GM12872 (cell line): ENCODE data around the gene KCNJ4.

Source experiments
- CTCF ChIP-seq: IDR thresholded peaks from 3 replicates; pipeline ENCODE4 v1.5.1; 2011; ENCODE audit warnings: low read depth, mild to moderate bottlenecking, low read length, moderate library complexity; ENCODE audit not compliant: insufficient read depth

The KCNJ4 gene

DNA sequence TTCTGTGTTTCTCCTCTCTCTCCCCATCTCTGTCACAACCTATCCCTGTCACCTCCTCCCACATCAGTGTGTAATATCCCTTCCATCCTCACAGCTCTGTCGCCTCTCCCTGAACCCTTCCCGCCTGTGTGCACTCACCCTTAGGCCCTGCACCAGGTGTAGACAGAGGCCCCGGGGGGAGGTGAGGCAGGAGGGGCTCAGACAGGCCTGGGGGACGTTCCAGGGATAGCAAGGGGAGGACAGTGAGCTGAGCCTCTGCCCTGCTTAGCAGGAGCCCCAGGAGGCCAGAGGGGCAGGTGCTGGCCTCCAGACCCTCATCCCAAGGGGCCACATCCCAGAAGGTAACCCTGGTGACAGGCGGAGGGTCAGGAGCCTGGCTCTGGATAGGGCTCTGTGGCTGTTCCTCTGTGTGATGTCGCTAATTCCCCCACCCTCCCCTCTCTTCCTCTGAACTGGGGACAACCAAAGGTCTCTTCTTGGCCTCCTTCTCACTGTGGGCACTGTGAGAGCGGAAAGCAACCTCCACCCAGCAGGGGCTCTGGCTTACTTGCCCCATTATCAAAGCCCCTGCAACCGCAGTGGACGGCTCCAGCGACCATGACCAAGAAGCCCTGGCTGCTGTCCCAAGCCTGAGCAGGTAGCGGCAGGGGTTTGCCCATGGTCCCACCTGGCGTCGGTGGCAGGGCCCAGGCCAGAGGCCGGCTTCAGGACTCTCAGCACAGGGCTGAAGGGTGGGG, 35.7 kb downstream of the KCNJ4 start:
- no peak for TF ChIP-seq CTCF

- TF ChIP-seq CTCF: no peak
Measured at GRCh38 chr22:38418589-38418988, 36.4 kb downstream of the KCNJ4 start.

DNA sequence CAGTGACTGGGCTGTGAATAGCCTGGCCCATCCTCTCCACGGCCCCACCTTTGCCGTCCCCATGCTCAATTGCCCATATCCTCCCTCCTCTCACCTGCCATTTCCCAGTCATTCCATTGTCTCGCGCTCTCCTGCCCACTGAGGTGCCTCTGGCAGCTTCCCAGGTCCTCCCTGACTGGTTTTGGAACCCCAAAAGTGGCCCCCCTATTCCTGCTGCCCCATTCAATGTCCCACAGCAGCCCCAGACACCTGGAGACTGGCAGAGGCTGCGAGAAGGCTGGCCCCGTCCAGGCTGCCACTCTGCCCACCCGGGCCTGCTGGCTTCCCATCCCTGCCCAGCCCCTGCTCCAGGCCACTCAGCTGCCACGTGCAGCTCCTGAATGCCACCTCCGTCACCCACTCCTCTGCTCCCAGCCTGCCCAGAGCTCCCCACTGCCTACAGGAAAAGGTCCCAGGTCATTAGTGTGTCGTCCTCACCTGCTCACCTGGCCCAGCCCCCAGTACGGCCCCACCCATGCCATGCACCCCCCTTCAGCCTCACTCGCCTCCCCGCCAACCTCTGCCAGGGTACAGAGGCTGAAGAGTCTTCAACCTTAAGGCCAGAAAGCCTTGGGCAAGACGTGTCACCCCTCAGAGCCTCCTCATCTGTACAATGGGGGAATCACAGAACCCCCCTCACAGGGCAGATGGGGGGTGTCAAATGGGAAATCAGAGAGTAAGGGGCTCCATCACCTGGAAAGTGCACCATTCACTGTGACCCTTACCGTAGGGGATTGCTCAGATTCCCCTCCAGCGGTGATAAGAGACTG, 37.5 kb downstream of the KCNJ4 start:
- no peak for TF ChIP-seq CTCF

DNA sequence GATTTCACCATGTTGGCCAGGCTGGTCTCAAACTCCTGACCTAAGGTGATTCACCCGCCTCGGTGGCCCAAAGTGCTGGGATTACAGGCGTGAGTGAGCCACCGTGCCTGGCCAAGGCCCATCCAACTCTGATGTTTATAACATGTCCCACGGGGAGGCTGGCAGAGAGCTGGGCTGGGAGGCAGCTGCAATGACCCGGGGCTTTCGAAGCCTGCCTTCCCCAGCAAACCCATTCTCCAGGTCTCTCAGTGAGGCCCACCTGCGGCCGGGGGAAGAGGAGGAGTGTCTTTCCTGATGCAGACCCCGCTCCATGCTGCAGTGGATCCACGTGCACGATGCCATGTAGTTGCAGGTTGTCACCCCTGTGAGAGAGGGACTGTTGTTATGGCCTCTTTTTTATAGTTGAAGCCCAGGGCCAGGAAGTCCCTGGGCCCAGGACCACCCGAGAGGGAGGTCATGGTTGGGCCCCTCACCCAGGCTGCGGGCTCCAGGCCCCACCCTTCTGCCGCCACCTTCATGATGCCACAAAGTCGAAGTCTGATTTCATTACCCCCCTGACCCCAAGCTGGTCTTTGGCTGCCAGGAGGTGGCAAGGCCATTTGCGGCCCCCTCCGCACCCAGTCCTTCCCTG, 38.3 kb downstream of the KCNJ4 start:
- TF ChIP-seq CTCF: no peak

- TF ChIP-seq CTCF: no peak
Measured at GRCh38 chr22:38415561-38416321, 39.3 kb downstream of the KCNJ4 start.

DNA sequence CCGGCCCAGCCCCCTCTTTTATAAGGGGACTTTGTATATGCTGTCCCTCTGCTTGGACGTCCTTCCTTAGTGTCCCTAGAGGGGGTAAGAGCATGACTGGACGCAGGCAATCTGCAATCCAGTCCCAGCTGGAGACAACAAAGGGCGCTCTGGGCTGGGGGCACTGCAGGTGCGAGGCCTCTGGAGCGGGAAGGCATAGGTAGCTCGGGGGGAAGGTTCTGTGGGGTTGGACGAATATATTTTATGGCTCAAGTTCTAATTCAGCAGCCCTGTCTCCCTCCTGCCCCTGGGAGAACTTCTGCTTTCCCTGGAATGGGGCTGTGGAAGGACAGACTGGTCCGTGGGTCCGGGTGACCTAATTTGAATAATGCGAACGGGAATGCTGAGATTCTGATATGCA, 40.0 kb downstream of the KCNJ4 start:
- TF ChIP-seq CTCF: no peak

- TF ChIP-seq CTCF: no peak
Measured at GRCh38 chr22:38414009-38414395, 41.0 kb downstream of the KCNJ4 start.
